Fibroblast of pulmonary artery (primary cell): ENCODE results near the gene TRAPPC2.

Source experiments
- DNase-seq: peaks from one replicate; pipeline ENCODE4 v3.0.0-alpha.2; 2010; ENCODE audit warnings: low read depth
- H3K4me3 ChIP-seq: replicated peaks from 2 replicates; pipeline ENCODE4 v1.5.1; 2011; ENCODE audit warnings: low read depth, mild to moderate bottlenecking, control low read depth, low read length, moderate library complexity
- CTCF ChIP-seq: IDR thresholded peaks from 2 replicates; pipeline ENCODE4 v1.5.1; 2011; ENCODE audit warnings: mild to moderate bottlenecking, control low read depth, low read length, inconsistent platforms; ENCODE audit errors: missing control alignments

TRAPPC2 gene

GRCh38 chrX:13734278-13735172 is at the start of gene TRAPPC2, which contains the start of gene OFD1:
Gene TRAPPC2 (minus strand): TSS chrX:13734620. CDS start chrX:13719963, 14,657 bp downstream.
Gene OFD1 (plus strand): TSS chrX:13734748. CDS start chrX:13735072, 324 bp downstream.
- DNase-seq, result peak; percentile 95
- peak within 1 kb of the TSS; percentile 82 for H3K4me3 ChIP-seq
- TF ChIP-seq CTCF, result no peak

GRCh38 chrX:13780868-13781427 is 46.5 kb upstream of the TRAPPC2 start:
- TF ChIP-seq CTCF, result no peak
- H3K4me3 ChIP-seq, result no peak overlapping the region
- no peak for DNase-seq

GRCh38 chrX:13778916-13779315 is 44.5 kb upstream of the TRAPPC2 start:
- H3K4me3 ChIP-seq, result no peak overlapping the region
- DNase-seq, result peak; percentile 37
- no peak for TF ChIP-seq CTCF

GRCh38 chrX:13776387-13776786 is 42.0 kb upstream of the TRAPPC2 start:
- no peak for DNase-seq
- no peak overlapping the region for H3K4me3 ChIP-seq
- no peak for TF ChIP-seq CTCF

GRCh38 chrX:13775837-13776236 is 41.4 kb upstream of the TRAPPC2 start:
- H3K4me3 ChIP-seq, result no peak overlapping the region
- no peak for DNase-seq
- no peak for TF ChIP-seq CTCF

GRCh38 chrX:13774696-13775095 is 40.3 kb upstream of the TRAPPC2 start:
- no peak for DNase-seq
- TF ChIP-seq CTCF, result no peak
- H3K4me3 ChIP-seq, result no peak overlapping the region
